ENCODE data around the gene CIZ1.

Gene CIZ1

GRCh38 chr9:128127568-128127989 is 63.8 kb downstream of the CIZ1 start, which contains the start of gene PTGES2:
Gene PTGES2 (minus strand): TSS chr9:128127729. CDS start chr9:128127717, 12 bp downstream.
- no peak for TF ChIP-seq CTCF (conservative IDR thresholded peaks at IDR 0.05; ENCODE audit: low read length)
- TF ChIP-seq EZH2phosphoT487 (IDR thresholded peaks at IDR 0.05; ENCODE audit: borderline replicate concordance) = no peak
- peak within 1 kb of the TSS; percentile 99 for H2AFZ ChIP-seq (ENCODE audit: low read length)
- peaks cover 22% of the 10 kb centered on the region for H3K4me1 ChIP-seq (ENCODE audit: insufficient read depth, low read length, poor library complexity, severe bottlenecking)

DNA sequence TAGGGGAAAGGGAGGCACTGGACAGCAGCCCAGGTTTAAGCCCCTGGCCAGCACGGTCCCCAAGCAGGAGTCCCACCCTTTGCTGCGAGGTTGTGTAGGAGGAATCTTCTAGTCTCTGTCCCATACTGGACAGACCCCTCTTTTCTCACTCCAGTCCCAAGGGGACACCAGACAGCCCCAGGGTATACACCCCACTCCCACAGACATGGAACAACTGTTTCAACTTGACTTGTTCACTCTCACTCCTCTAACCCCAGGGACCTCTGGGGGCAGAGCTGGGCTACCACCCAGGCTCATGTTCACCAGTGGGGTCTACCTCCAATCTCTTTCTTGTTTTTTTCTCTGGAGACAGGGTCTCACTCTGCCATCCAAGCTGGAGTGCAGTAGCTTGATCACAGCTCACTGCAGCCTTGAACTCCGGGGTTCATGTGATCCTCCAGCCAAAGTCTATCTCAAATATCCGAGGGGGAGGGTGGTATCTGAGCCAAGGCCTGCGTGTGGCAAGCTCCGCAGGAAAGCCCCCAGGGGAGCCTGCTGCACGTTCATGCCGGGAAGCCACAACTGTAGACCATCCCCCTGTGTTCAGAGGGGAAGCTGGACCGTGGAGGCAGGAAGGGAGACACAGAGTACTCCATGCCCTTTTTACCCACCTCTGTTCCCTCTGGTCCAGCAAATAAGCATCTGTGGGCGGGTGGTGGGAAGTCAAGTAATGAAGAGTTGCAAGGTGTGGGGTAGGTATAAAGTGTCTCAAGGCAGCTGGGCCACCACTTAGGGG is 65.6 kb downstream of the CIZ1 start:
- Histone ChIP-seq H3K4me1 (ENCODE audit: insufficient read depth, low read length, poor library complexity, severe bottlenecking) (peaks cover 22% of the 10 kb centered on the region), H3K4me2 (ENCODE audit: low read depth, low read length, poor library complexity, severe bottlenecking) (peak overlapping the region; percentile 92), H2AFZ (ENCODE audit: low read length) (no peak overlapping the region), H3K36me3 (ENCODE audit: insufficient read depth, low read length) (peaks cover 10% of the 10 kb centered on the region; the same call in 1 of the 2 replicates), H3K9ac (ENCODE audit: low read depth, low read length, poor library complexity, severe bottlenecking) (peak overlapping the region; percentile 78), H3K9me2 (replicated peaks; ENCODE audit: low read depth, low read length) (no peaks in the 10 kb centered on the region), H4K20me1 (ENCODE audit: insufficient read depth, low read length, poor library complexity, severe bottlenecking) (peaks cover 10% of the 10 kb centered on the region), H3K27me3 (ENCODE audit: insufficient read depth, low read length, poor library complexity, severe bottlenecking) (no peaks in the 10 kb centered on the region), H3K79me2 (ENCODE audit: insufficient read depth, low read length) (peaks cover 32% of the 10 kb centered on the region), H3K4me3 (ENCODE audit: low read length, poor library complexity, severe bottlenecking) (peak overlapping the region; percentile 83), H3F3A (ENCODE audit: low read depth) (no peaks in the 10 kb centered on the region), H3K9me3 (ENCODE audit: insufficient read depth, low read depth, low read length) (no peaks in the 10 kb centered on the region)
- TF ChIP-seq EZH2phosphoT487 (IDR thresholded peaks at IDR 0.05; ENCODE audit: borderline replicate concordance) (no peak), CTCF (conservative IDR thresholded peaks at IDR 0.05; ENCODE audit: low read length) (no peak)

More at GRCh38 chr9:128127568-128127989, 63.8 kb downstream of the CIZ1 start, which contains the start of gene PTGES2:
- Histone ChIP-seq H4K20me1 (ENCODE audit: insufficient read depth, low read length, poor library complexity, severe bottlenecking) (peaks cover 10% of the 10 kb centered on the region), H3K27me3 (ENCODE audit: insufficient read depth, low read length, poor library complexity, severe bottlenecking) (no peaks in the 10 kb centered on the region), H3K9me3 (ENCODE audit: insufficient read depth, low read depth, low read length) (no peaks in the 10 kb centered on the region), H3F3A (ENCODE audit: low read depth) (no peaks in the 10 kb centered on the region), H3K9ac (ENCODE audit: low read depth, low read length, poor library complexity, severe bottlenecking) (peak within 1 kb of the TSS; percentile 78), H3K4me2 (ENCODE audit: low read depth, low read length, poor library complexity, severe bottlenecking) (peak within 1 kb of the TSS; percentile 92), H3K36me3 (ENCODE audit: insufficient read depth, low read length) (peaks cover 3% of the 10 kb centered on the region; the same call in 1 of the 2 replicates), H3K4me3 (ENCODE audit: low read length, poor library complexity, severe bottlenecking) (peak within 1 kb of the TSS; percentile 83), H3K79me2 (ENCODE audit: insufficient read depth, low read length) (peaks cover 32% of the 10 kb centered on the region), H3K9me2 (replicated peaks; ENCODE audit: low read depth, low read length) (no peaks in the 10 kb centered on the region)

GRCh38 chr9:128124873-128125579 is 66.3 kb downstream of the CIZ1 start:
- H3K4me3 ChIP-seq (ENCODE audit: low read length, poor library complexity, severe bottlenecking) = peak overlapping the region; percentile 83
- H3K9me2 ChIP-seq (replicated peaks; ENCODE audit: low read depth, low read length) = no peaks in the 10 kb centered on the region
- peak overlapping the region; percentile 78 for H3K9ac ChIP-seq (ENCODE audit: low read depth, low read length, poor library complexity, severe bottlenecking)
- peaks cover 22% of the 10 kb centered on the region for H3K4me1 ChIP-seq (ENCODE audit: insufficient read depth, low read length, poor library complexity, severe bottlenecking)
- no peaks in the 10 kb centered on the region for H3K9me3 ChIP-seq (ENCODE audit: insufficient read depth, low read depth, low read length)
- no peaks in the 10 kb centered on the region for H3K27me3 ChIP-seq (ENCODE audit: insufficient read depth, low read length, poor library complexity, severe bottlenecking)
- H3F3A ChIP-seq (ENCODE audit: low read depth) = no peaks in the 10 kb centered on the region
- H2AFZ ChIP-seq (ENCODE audit: low read length) = no peak overlapping the region
- H4K20me1 ChIP-seq (ENCODE audit: insufficient read depth, low read length, poor library complexity, severe bottlenecking) = peaks cover 10% of the 10 kb centered on the region
- TF ChIP-seq CTCF (conservative IDR thresholded peaks at IDR 0.05; ENCODE audit: low read length) = peak; percentile 88
- no peak for TF ChIP-seq EZH2phosphoT487 (IDR thresholded peaks at IDR 0.05; ENCODE audit: borderline replicate concordance)
- peaks cover 10% of the 10 kb centered on the region; the same call in 1 of the 2 replicates for H3K36me3 ChIP-seq (ENCODE audit: insufficient read depth, low read length)
- peak overlapping the region; percentile 92 for H3K4me2 ChIP-seq (ENCODE audit: low read depth, low read length, poor library complexity, severe bottlenecking)
- peaks cover 32% of the 10 kb centered on the region for H3K79me2 ChIP-seq (ENCODE audit: insufficient read depth, low read length)
